Activated CD8-positive, alpha-beta T cell treated with anti-CD3 and anti-CD28 coated beads for 36 hours (primary cell): ENCODE data around the gene MAP3K9. TPM values are rescaled to one million over a fixed set of nuclear protein-coding genes. Genes with fewer than 3 reads are reported as not detected.

Experiments used
- ATAC-seq: fragments of 200-7000 bp; cut with Tn5 transposase; one replicate; pipeline ENCODE4 v1.10.0; 2021; ENCODE audit warnings: mild to moderate bottlenecking, moderate library complexity
- CTCF ChIA-PET: fragments of 350-600 bp; sonication (Branson Sonifier 250); formaldehyde crosslinking; loops from one replicate; lab custom pipeline; 2021; ENCODE audit warnings: antibody characterized with exemption; lab: Charles Lee
- POLR2A ChIA-PET: fragments of 350-600 bp; sonication (Branson Sonifier 250); formaldehyde crosslinking; loops from one replicate; lab custom pipeline; 2021; ENCODE audit warnings: antibody characterized with exemption; lab: Charles Lee
- DNase-seq: peaks from one replicate; pipeline ENCODE4 v3.0.0-alpha.2; 2020
- H3K27ac Mint-ChIP-seq: one replicate; pipeline ENCODE4 v1.8.0; 2021; ENCODE audit warnings: mild to moderate bottlenecking, mixed read lengths
- H3K27me3 Mint-ChIP-seq: one replicate; pipeline ENCODE4 v1.8.0; 2021; ENCODE audit warnings: mixed read lengths
- H3K36me3 Mint-ChIP-seq: one replicate; pipeline ENCODE4 v1.8.0; 2021; ENCODE audit warnings: low read depth, mixed read lengths
- H3K4me1 Mint-ChIP-seq: one replicate; pipeline ENCODE4 v1.8.0; 2021; ENCODE audit warnings: low read depth, mixed read lengths
- H3K4me3 Mint-ChIP-seq: one replicate; pipeline ENCODE4 v1.8.0; 2021; ENCODE audit warnings: mild to moderate bottlenecking, moderate library complexity, mixed read lengths
- H3K9me3 Mint-ChIP-seq: one replicate; pipeline ENCODE4 v1.8.0; 2021; ENCODE audit warnings: mixed read lengths
- CTCF ChIP-seq: fragments of 200-600 bp; IDR thresholded peaks from one replicate; pipeline ENCODE4 v1.8.0; 2022; ENCODE audit warnings: antibody characterized with exemption, mild to moderate bottlenecking
- intact Hi-C: fragments of 100-400 bp; cut with micrococcal nuclease; formaldehyde crosslinking; loops from one replicate; pipeline ENCODE4 v1.10.0; 2022
- total RNA-seq, 2 experiments: library from RNA; stranded (reverse); gene quantifications; one replicate each; pipeline ENCODE4 v1.2.3, GENCODE V29; 2021

The MAP3K9 gene
- total RNA-seq, 2 experiments from 2014 or later, result 8.0 to 9.6 TPM

GRCh38 chr14:70776197-70776596 is 33.1 kb downstream of the MAP3K9 start:
- no peak overlapping the region for H3K4me3 Mint-ChIP-seq
- H3K4me1 Mint-ChIP-seq, result peaks cover 8% of the 10 kb centered on the region
- intact Hi-C loops, result no loop called here
- ATAC-seq (no peak), DNase-seq (no peak)
- no peaks in the 10 kb centered on the region for H3K36me3 Mint-ChIP-seq
- no peaks in the 10 kb centered on the region for H3K9me3 Mint-ChIP-seq
- no peak overlapping the region for H3K27ac Mint-ChIP-seq
- ChIA-PET POLR2A (interaction anchor here (0.7 kb wide), 2 partner anchors 20 to 56 kb away, joined by 3 read pairs; no protein-coding TSS in a partner anchor), CTCF (interaction anchor here (1.0 to 1.5 kb wide), 3 partner anchors 12 to 41 kb away, joined by 3 to 5 read pairs (median 3); no protein-coding TSS in a partner anchor)
- no peak for TF ChIP-seq CTCF
- no peaks in the 10 kb centered on the region for H3K27me3 Mint-ChIP-seq

- peaks cover 3% of the 10 kb centered on the region for H3K36me3 Mint-ChIP-seq
- no peak overlapping the region for H3K4me3 Mint-ChIP-seq
- no peaks in the 10 kb centered on the region for H3K9me3 Mint-ChIP-seq
- ChIA-PET POLR2A (no interaction called here), CTCF (interaction anchor here (1.1 kb wide), 1 partner anchor 20 kb away, joined by 4 read pairs; no protein-coding TSS in a partner anchor)
- intact Hi-C loops, result no loop called here
- DNase-seq, result no peak
- no peak for TF ChIP-seq CTCF
- ATAC-seq, result no peak
- no peaks in the 10 kb centered on the region for H3K4me1 Mint-ChIP-seq
- H3K27ac Mint-ChIP-seq, result no peak overlapping the region
- no peaks in the 10 kb centered on the region for H3K27me3 Mint-ChIP-seq
Observed at GRCh38 chr14:70773182-70773862, 36.0 kb downstream of the MAP3K9 start.

DNA sequence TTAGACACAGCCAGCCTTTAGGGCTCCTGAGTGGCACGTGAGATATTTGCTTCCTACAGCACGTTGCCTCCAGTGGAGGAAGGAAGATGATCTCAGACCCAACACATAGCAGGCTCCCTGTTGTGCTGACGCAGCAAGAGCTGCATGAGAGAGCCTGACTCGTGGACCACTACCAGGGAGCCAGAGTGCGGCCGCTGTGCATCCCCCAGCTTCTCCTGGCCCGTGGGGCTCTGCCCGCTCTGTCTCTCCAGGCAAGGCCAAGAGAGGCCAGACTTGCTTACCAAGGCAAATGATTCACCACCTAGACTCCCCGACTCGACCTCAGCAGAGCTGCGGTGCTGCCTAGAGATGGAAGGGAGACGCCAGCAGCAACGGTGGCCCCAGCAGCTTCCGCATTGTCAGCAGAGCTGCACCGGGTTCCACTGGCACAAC is 37.5 kb downstream of the MAP3K9 start:
- ChIA-PET POLR2A (interaction anchor here (0.6 to 1.2 kb wide), 2 partner anchors 32 to 142 kb away, joined by 3 read pairs; no protein-coding TSS in a partner anchor), CTCF (interaction anchor here (1.1 to 1.6 kb wide), 3 partner anchors 21 to 46 kb away, joined by 3 to 5 read pairs (median 4); no protein-coding TSS in a partner anchor)
- intact Hi-C loops, result no loop called here
- DNase-seq (no peak), ATAC-seq (no peak)
- Mint-ChIP-seq H3K4me1 (no peaks in the 10 kb centered on the region), H3K27me3 (no peaks in the 10 kb centered on the region), H3K9me3 (no peaks in the 10 kb centered on the region), H3K27ac (no peak overlapping the region), H3K36me3 (peaks cover 3% of the 10 kb centered on the region), H3K4me3 (no peak overlapping the region)
- no peak for TF ChIP-seq CTCF

GRCh38 chr14:70770490-70770889 is 38.8 kb downstream of the MAP3K9 start:
- H3K4me3 Mint-ChIP-seq, result no peak overlapping the region
- POLR2A ChIA-PET, result no interaction called here
- no peaks in the 10 kb centered on the region for H3K27me3 Mint-ChIP-seq
- CTCF ChIA-PET, result interaction anchor here (1.1 kb wide), 1 partner anchor 48 kb away, joined by 3 read pairs; no protein-coding TSS in a partner anchor
- peaks cover 3% of the 10 kb centered on the region for H3K36me3 Mint-ChIP-seq
- no peak for ATAC-seq
- no peaks in the 10 kb centered on the region for H3K9me3 Mint-ChIP-seq
- no peak for DNase-seq
- H3K27ac Mint-ChIP-seq, result no peak overlapping the region
- no peaks in the 10 kb centered on the region for H3K4me1 Mint-ChIP-seq
- intact Hi-C loops, result no loop called here
- no peak for TF ChIP-seq CTCF

DNA sequence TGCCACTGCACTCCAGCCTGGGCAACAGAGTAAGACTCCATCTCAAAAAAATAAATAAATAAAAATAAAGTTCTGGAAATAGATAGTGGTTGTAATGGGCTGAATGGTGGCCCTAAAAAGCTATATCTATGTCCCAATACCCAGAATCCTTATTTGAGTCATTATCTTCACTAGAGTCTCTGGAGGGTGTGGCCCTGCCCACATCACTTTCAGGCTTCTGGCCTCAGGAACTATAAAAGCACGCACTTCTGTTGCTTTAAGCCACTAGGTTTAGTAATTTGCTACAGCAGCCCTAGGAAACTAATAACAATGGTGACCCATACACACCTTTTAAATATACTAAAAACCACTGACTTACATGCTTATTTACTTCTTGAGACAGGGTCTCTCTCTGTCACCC is 49.9 kb downstream of the MAP3K9 start:
- CTCF ChIA-PET, result interaction anchor here (0.7 kb wide), 1 partner anchor 9 kb away, joined by 3 read pairs; no protein-coding TSS in a partner anchor
- POLR2A ChIA-PET, result no interaction called here
- TF ChIP-seq CTCF, result no peak
- Mint-ChIP-seq H3K4me1 (no peaks in the 10 kb centered on the region), H3K27me3 (no peaks in the 10 kb centered on the region), H3K4me3 (no peak overlapping the region), H3K36me3 (no peaks in the 10 kb centered on the region), H3K27ac (no peak overlapping the region), H3K9me3 (no peaks in the 10 kb centered on the region)
- no peak for DNase-seq
- intact Hi-C loops, result no loop called here
- no peak for ATAC-seq
